HepG2 (cell line): Measurements from ENCODE around the gene BAHCC1. TPM values are rescaled to one million over a fixed set of nuclear protein-coding genes. Genes with fewer than 3 reads are reported as not detected.

Experiments used
- AGO1 ChIP-seq: fragments of 200-400 bp; formaldehyde crosslinking; IDR thresholded peaks from 2 replicates; pipeline ENCODE4 v1.6.1; 2017; ENCODE audit warnings: mild to moderate bottlenecking, low read depth, low read length, moderate library complexity; ENCODE audit not compliant: poor library complexity, severe bottlenecking
- CREB1 ChIP-seq, 2 experiments: fragments of 450-650 bp in 1 of 2; IDR thresholded peaks; 2 replicates each; pipeline ENCODE4 v1.6.1; 2016 to 2017; ENCODE audit warnings: control low read depth in 1 of 2, mild to moderate bottlenecking in 1 of 2, missing compliant biosample characterization in 1 of 2, missing genetic modification characterization in 1 of 2
- FOSL2 ChIP-seq: sonication (generic); formaldehyde crosslinking; IDR thresholded peaks from 2 replicates; pipeline ENCODE4 v1.4.0; 2020; ENCODE audit warnings: missing genetic modification reagents
- FOXJ3 ChIP-seq: sonication (generic); formaldehyde crosslinking; IDR thresholded peaks from 2 replicates; pipeline ENCODE4 v1.4.0; 2020; ENCODE audit warnings: missing genetic modification reagents, mild to moderate bottlenecking, borderline replicate concordance
- IKZF1 ChIP-seq: fragments of 450-650 bp; IDR thresholded peaks from 2 replicates; pipeline ENCODE4 v1.7.1; 2016
- KLF16 ChIP-seq, 2 experiments: sonication (generic) in 1 of 2; formaldehyde crosslinking in 1 of 2; IDR thresholded peaks; 2 replicates each; pipeline versions ENCODE4 v1.6.1 to v1.8.0; 2016 to 2023; ENCODE audit warnings: missing genetic modification reagents in 2 of 2, missing compliant biosample characterization in 1 of 2
- PHF8 ChIP-seq: sonication (generic); formaldehyde crosslinking; IDR thresholded peaks from 2 replicates; pipeline ENCODE4 v1.5.0; 2020; ENCODE audit warnings: missing genetic modification reagents
- RAD51 ChIP-seq: fragments of 450-650 bp; IDR thresholded peaks from 2 replicates; pipeline ENCODE4 v1.6.1; 2016; ENCODE audit warnings: borderline replicate concordance
- SIN3A ChIP-seq: IDR thresholded peaks from 2 replicates; pipeline ENCODE4 v1.6.1; 2011; ENCODE audit warnings: low read depth, mild to moderate bottlenecking, control low read depth, low read length, borderline replicate concordance
- WIZ ChIP-seq: sonication (generic); formaldehyde crosslinking; IDR thresholded peaks from 2 replicates; pipeline ENCODE4 v1.5.1; 2020; ENCODE audit warnings: mild to moderate bottlenecking, missing genetic modification reagents
- ZNF17 ChIP-seq: sonication (generic); formaldehyde crosslinking; IDR thresholded peaks from 2 replicates; pipeline ENCODE4 v1.5.0; 2020; ENCODE audit warnings: mild to moderate bottlenecking, missing genetic modification reagents
- ZNF33A ChIP-seq: sonication (generic); formaldehyde crosslinking; IDR thresholded peaks from 2 replicates; pipeline ENCODE4 v1.5.1; 2020; ENCODE audit warnings: missing genetic modification reagents, mild to moderate bottlenecking, moderate library complexity, borderline replicate concordance
- ZNF354B ChIP-seq: sonication (generic); formaldehyde crosslinking; IDR thresholded peaks from 2 replicates; pipeline ENCODE4 v1.8.0; 2022; ENCODE audit warnings: mild to moderate bottlenecking, missing genetic modification reagents
- ZNF547 ChIP-seq: sonication (generic); formaldehyde crosslinking; IDR thresholded peaks from 2 replicates; pipeline ENCODE4 v1.5.1; 2020; ENCODE audit warnings: mild to moderate bottlenecking, missing genetic modification reagents
- ZNF629 ChIP-seq: sonication (generic); formaldehyde crosslinking; conservative IDR thresholded peaks from 2 replicates; pipeline ENCODE4 v1.5.0; 2020; ENCODE audit warnings: missing genetic modification reagents
- ZNF749 ChIP-seq: sonication (generic); formaldehyde crosslinking; IDR thresholded peaks from 2 replicates; pipeline ENCODE4 v1.8.0; 2022; ENCODE audit warnings: mild to moderate bottlenecking, missing genetic modification reagents, moderate library complexity, borderline replicate concordance
- ZNF766 ChIP-seq: sonication (generic); formaldehyde crosslinking; IDR thresholded peaks from 2 replicates; pipeline ENCODE4 v1.5.0; 2020; ENCODE audit warnings: missing genetic modification reagents, borderline replicate concordance
- ZNF775 ChIP-seq: sonication (generic); formaldehyde crosslinking; IDR thresholded peaks from 2 replicates; pipeline ENCODE4 v1.4.0; 2020; ENCODE audit warnings: missing genetic modification reagents, mild to moderate bottlenecking, moderate library complexity, borderline replicate concordance
- ZSCAN20 ChIP-seq: sonication (generic); formaldehyde crosslinking; IDR thresholded peaks from 2 replicates; pipeline ENCODE4 v1.4.0; 2020; ENCODE audit warnings: missing genetic modification reagents, mild to moderate bottlenecking, borderline replicate concordance
- polyA plus RNA-seq, 8 experiments: library from polyadenylated mRNA; depleted of rRNA in 3 of 8; stranded (reverse) in 7 of 8; unstranded in 1 of 8; fragments of >200 nt; fragmentation: Illumina TruSeq in 4 of 8; extraction: Trizol in 4 of 8; gene quantifications; 2 replicates each; pipeline versions ENCODE4 v1.2.1 to v1.2.3, GENCODE V29; 2011 to 2016; ENCODE audit warnings: low read depth in 4 of 8, missing spikeins in 1 of 8, mixed read lengths in 1 of 8; ENCODE audit not compliant: insufficient read depth in 1 of 8
- total RNA-seq, 5 experiments: library from RNA; depleted of rRNA; stranded (reverse); fragments of >200 nt; fragmentation: Illumina TruSeq; extraction: Trizol; gene quantifications; 2 replicates each; pipeline ENCODE4 v1.2.3, GENCODE V29; 2016; ENCODE audit warnings: low read depth in 1 of 5
- TF ChIP-seq, protein P1 (sequence below): sonication (generic); formaldehyde crosslinking; IDR thresholded peaks from 2 replicates; pipeline ENCODE4 v1.4.0; 2020; ENCODE audit warnings: mild to moderate bottlenecking, missing genetic modification reagents
- TF ChIP-seq, protein P2 (sequence below): sonication (generic); formaldehyde crosslinking; IDR thresholded peaks from 2 replicates; pipeline ENCODE4 v1.5.1; 2020; ENCODE audit warnings: mild to moderate bottlenecking, moderate library complexity, missing genetic modification reagents
- TF ChIP-seq, protein P3 (sequence below): sonication (generic); formaldehyde crosslinking; IDR thresholded peaks from 2 replicates; pipeline ENCODE4 v1.8.0; 2022; ENCODE audit warnings: missing genetic modification reagents, mild to moderate bottlenecking, moderate library complexity, borderline replicate concordance

BAHCC1 gene
- total and polyA plus RNA-seq, 2 of the 13 experiments (the other 11 are each of a cell fraction or from before 2014, with no cell fraction given): 1.4 to 1.7 TPM

DNA sequence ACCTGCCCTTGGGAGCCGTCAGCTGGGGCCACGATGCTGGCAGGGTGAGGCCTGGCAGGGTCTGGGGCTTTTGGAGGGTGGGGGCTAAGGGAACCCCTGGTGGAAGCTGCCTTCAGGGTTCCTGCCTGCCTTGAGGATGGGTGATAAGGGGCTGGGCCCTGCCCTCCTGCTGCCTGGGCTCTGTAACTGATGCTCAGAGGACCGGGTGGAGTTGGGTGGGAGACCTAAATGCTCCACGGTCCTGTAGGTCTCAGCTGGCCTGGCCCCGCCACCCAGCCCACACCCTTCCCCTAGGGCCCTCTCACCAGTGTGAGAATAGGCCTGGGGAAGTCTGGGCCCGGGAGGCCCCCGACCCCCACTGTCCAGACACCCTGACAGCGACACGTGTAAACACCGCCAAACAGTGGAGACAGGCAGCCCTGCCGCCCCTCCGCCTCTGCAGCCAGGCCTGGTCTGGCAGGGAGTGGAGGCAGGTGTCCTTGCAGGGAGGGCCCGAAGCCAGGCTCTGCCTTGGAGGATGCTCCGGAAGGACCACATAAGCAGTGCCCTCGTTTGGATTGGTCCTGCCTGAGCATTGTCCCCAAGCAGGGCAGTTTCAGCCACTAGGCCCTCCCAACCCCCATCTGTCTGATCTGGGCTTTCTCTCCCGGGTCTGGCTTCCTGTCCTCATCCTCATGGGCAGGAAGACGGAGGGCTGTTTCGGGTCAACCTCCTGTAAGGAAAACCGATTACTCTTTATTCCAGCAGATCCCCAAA, 6.5 kb upstream of the BAHCC1 start (continued):
- no peak for TF ChIP-seq ZNF547
- TF ChIP-seq RAD51: no peak
- TF ChIP-seq ZNF775: no peak
- TF ChIP-seq ZNF766 (CRISPR knock-in tag): no peak
- no peak for TF ChIP-seq FOXJ3 (CRISPR knock-in tag)
- no peak for TF ChIP-seq ZNF749 (CRISPR knock-in tag)
- TF ChIP-seq, protein P1, sequence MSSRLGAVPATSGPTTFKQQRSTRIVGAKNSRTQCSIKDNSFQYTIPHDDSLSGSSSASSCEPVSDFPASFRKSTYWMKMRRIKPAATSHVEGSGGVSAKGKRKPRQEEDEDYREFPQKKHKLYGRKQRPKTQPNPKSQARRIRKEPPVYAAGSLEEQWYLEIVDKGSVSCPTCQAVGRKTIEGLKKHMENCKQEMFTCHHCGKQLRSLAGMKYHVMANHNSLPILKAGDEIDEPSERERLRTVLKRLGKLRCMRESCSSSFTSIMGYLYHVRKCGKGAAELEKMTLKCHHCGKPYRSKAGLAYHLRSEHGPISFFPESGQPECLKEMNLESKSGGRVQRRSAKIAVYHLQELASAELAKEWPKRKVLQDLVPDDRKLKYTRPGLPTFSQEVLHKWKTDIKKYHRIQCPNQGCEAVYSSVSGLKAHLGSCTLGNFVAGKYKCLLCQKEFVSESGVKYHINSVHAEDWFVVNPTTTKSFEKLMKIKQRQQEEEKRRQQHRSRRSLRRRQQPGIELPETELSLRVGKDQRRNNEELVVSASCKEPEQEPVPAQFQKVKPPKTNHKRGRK (CRISPR knock-in tag): no peak
- TF ChIP-seq CREB1 (IDR thresholded peaks at IDR 0.05): no peak
- no peak for TF ChIP-seq CREB1 (CRISPR knock-in tag; IDR thresholded peaks at IDR 0.05)
- TF ChIP-seq PHF8 (CRISPR knock-in tag): peak; percentile 53; the same call in 1 of the 2 replicates
- no peak for TF ChIP-seq IKZF1
- no peak for TF ChIP-seq ZNF629
- TF ChIP-seq, protein P2, sequence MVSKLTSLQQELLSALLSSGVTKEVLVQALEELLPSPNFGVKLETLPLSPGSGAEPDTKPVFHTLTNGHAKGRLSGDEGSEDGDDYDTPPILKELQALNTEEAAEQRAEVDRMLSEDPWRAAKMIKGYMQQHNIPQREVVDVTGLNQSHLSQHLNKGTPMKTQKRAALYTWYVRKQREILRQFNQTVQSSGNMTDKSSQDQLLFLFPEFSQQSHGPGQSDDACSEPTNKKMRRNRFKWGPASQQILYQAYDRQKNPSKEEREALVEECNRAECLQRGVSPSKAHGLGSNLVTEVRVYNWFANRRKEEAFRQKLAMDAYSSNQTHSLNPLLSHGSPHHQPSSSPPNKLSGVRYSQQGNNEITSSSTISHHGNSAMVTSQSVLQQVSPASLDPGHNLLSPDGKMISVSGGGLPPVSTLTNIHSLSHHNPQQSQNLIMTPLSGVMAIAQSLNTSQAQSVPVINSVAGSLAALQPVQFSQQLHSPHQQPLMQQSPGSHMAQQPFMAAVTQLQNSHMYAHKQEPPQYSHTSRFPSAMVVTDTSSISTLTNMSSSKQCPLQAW (CRISPR knock-in tag): no peak
- no peak for TF ChIP-seq ZSCAN20 (CRISPR knock-in tag)
- no peak for TF ChIP-seq ZNF17 (CRISPR knock-in tag)
- TF ChIP-seq, protein P3, sequence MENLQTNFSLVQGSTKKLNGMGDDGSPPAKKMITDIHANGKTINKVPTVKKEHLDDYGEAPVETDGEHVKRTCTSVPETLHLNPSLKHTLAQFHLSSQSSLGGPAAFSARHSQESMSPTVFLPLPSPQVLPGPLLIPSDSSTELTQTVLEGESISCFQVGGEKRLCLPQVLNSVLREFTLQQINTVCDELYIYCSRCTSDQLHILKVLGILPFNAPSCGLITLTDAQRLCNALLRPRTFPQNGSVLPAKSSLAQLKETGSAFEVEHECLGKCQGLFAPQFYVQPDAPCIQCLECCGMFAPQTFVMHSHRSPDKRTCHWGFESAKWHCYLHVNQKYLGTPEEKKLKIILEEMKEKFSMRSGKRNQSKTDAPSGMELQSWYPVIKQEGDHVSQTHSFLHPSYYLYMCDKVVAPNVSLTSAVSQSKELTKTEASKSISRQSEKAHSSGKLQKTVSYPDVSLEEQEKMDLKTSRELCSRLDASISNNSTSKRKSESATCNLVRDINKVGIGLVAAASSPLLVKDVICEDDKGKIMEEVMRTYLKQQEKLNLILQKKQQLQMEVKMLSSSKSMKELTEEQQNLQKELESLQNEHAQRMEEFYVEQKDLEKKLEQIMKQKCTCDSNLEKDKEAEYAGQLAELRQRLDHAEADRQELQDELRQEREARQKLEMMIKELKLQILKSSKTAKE: no peak
- no peak for TF ChIP-seq ZNF354B (CRISPR knock-in tag)
- TF ChIP-seq ZNF33A: no peak
- no peak for TF ChIP-seq SIN3A
- 0 out of 4 replicates have a peak, but pooled peaks of 1 of the 2 experiments have one; percentile 23 for TF ChIP-seq KLF16 (CRISPR knock-in tag; IDR thresholded peaks at IDR 0.05)
- peak; percentile 24; the same call in 1 of the 2 replicates for TF ChIP-seq FOSL2
- peak; percentile 97 for TF ChIP-seq AGO1
- no peak for TF ChIP-seq WIZ
